T-cell (primary cell): ENCODE measurements around the gene ATP10D. TPM values are rescaled to one million over a fixed set of nuclear protein-coding genes. Genes with fewer than 3 reads are reported as not detected.
"Not testable (repeated sequence)": the region's sequence is repeated elsewhere in the genome, so short reads cannot be mapped to it uniquely, and the experiment has no call there.

Experiments
- ATAC-seq, 4 experiments: fragments of 200-7000 bp in 3 of 4; fragments of 150-1000 bp in 1 of 4; cut with Tn5 transposase; replicated peaks in 1 of 4; 1 replicate in 3 of 4; 2 replicates in 1 of 4; pipeline ENCODE4 v1.10.0; 2021; ENCODE audit warnings: moderate library complexity in 3 of 4, mild to moderate bottlenecking in 2 of 4, moderate number of reproducible peaks in 1 of 4
- CTCF ChIA-PET, 2 donors: fragments of 300-600 bp; sonication (Branson Sonifier 250); formaldehyde crosslinking; loops; one replicate each; lab custom pipeline; 2022; ENCODE audit warnings: antibody characterized with exemption in 2 of 2; lab: Charles Lee
- POLR2A ChIA-PET, 2 donors: fragments of 300-600 bp; sonication (Branson Sonifier 250); formaldehyde crosslinking; loops; one replicate each; lab custom pipeline; 2022; ENCODE audit warnings: antibody characterized with exemption in 2 of 2; lab: Charles Lee
- DNase-seq, 35 experiments: peaks; one replicate each; pipeline versions ENCODE4 v3.0.0 to v3.0.0-alpha.2; 2013 to 2023
- H3K27ac ChIP-seq: one replicate; pipeline ENCODE4 v1.5.1; 2013; ENCODE audit warnings: low read length
- H3K27me3 ChIP-seq, 2 experiments: replicated peaks in 1 of 2; 1 replicate in 1 of 2; 2 replicates in 1 of 2; pipeline versions ENCODE4 v1.6.1 to v1.7.0; 2013; ENCODE audit warnings: low read length in 1 of 2, mixed read lengths in 1 of 2; ENCODE audit not compliant: control insufficient read depth in 2 of 2, insufficient read depth in 2 of 2; ENCODE audit errors: extremely low read depth in 1 of 2
- H3K36me3 ChIP-seq, 2 donors: 1 replicate in 1 of 2; 2 replicates in 1 of 2; pipeline versions ENCODE4 v1.6.1 to v1.7.0; 2013; ENCODE audit warnings: low read length in 1 of 2; ENCODE audit not compliant: control insufficient read depth in 2 of 2, insufficient read depth in 1 of 2; ENCODE audit errors: extremely low read depth in 1 of 2
- H3K4me1 ChIP-seq, 2 experiments: 1 replicate in 1 of 2; 2 replicates in 1 of 2; pipeline versions ENCODE4 v1.6.1 to v1.7.0; 2013; ENCODE audit warnings: low read length in 2 of 2, mixed read lengths in 1 of 2; ENCODE audit not compliant: insufficient read depth in 2 of 2, control insufficient read depth in 1 of 2; ENCODE audit errors: extremely low read depth in 1 of 2
- H3K4me3 ChIP-seq, 2 donors: 1 replicate in 1 of 2; 2 replicates in 1 of 2; pipeline versions ENCODE4 v1.5.1 to v1.7.0; 2013; ENCODE audit warnings: mild to moderate bottlenecking in 2 of 2, low read length in 1 of 2, moderate library complexity in 1 of 2; ENCODE audit not compliant: control insufficient read depth in 1 of 2; ENCODE audit errors: extremely low read depth in 1 of 2
- H3K9me3 ChIP-seq: 2 replicates; pipeline ENCODE4 v1.7.0; 2013
- H3K27ac Mint-ChIP-seq, 2 donors: one replicate each; pipeline ENCODE4 v1.8.0; 2020 to 2021; ENCODE audit warnings: mild to moderate bottlenecking in 2 of 2, mixed read lengths in 2 of 2
- H3K27me3 Mint-ChIP-seq, 2 donors: one replicate each; pipeline ENCODE4 v1.8.0; 2021 to 2022; ENCODE audit warnings: mixed read lengths in 2 of 2
- H3K36me3 Mint-ChIP-seq: one replicate; pipeline ENCODE4 v1.8.0; 2021; ENCODE audit warnings: mixed read lengths
- H3K4me1 Mint-ChIP-seq, 3 donors: one replicate each; pipeline ENCODE4 v1.8.0; 2020 to 2022; ENCODE audit warnings: mixed read lengths in 3 of 3, mild to moderate bottlenecking in 1 of 3
- H3K4me3 Mint-ChIP-seq, 3 donors: one replicate each; pipeline ENCODE4 v1.8.0; 2020 to 2022; ENCODE audit warnings: mild to moderate bottlenecking in 3 of 3, mixed read lengths in 3 of 3, moderate library complexity in 3 of 3
- H3K9me3 Mint-ChIP-seq, 3 donors: one replicate each; pipeline ENCODE4 v1.8.0; 2020 to 2022; ENCODE audit warnings: mixed read lengths in 3 of 3
- WGBS: methylation state at CpG from one replicate; pipeline ENCODE4 v1.1.5; 2013; ENCODE audit warnings: missing lambda C conversion rate; ENCODE audit not compliant: insufficient coverage; 5-methylcytosine and 5-hydroxymethylcytosine counted together
- total RNA-seq, 35 experiments: library from RNA in 6 of 35; stranded (reverse) in 6 of 35; fragments of 120-200 nt in 1 of 35; gene quantifications; one replicate each; pipeline versions ENCODE4 v1.2.1 to v1.2.4 and lab custom pipeline; 2013 to 2026

Gene ATP10D
- total RNA-seq, 5 donors from 2014 or later (not counting 1 experiment from before 2014, with no cell fraction given) = 2.3 to 8.0 (median 5.0) TPM

- H3K4me1 Mint-ChIP-seq = peaks cover 28 to 32% (median 30%) of the 10 kb centered on the region in 3 donors
- Histone ChIP-seq H3K27ac (no peak overlapping the region), H3K4me3 (no peak overlapping the region), H3K9me3 (no peaks in the 10 kb centered on the region), H3K4me1 (peaks cover 8 to 9% of the 10 kb centered on the region in 2 experiments), H3K27me3 (no peaks in the 10 kb centered on the region), H3K36me3 (no peaks in the 10 kb centered on the region)
- ATAC-seq (no peak), DNase-seq (no peak)
- POLR2A ChIA-PET = interaction anchor here in 1 of 2 donors (0.6 to 1.0 kb wide), 2 partner anchors 21 to 48 kb away, joined by 4 to 6 read pairs; partner anchors contain the start of gene COMMD8
- peak overlapping the region; percentile 6 to 93 for H3K27ac Mint-ChIP-seq
- CTCF ChIA-PET = interaction anchor here in 1 of 2 donors (0.7 to 1.9 kb wide), 6 partner anchors 10 to 78 kb away, joined by 3 to 16 read pairs (median 6); partner anchors contain the start of gene COMMD8
- peak overlapping the region; percentile 90 to 97 (median 95) for H3K4me3 Mint-ChIP-seq
- no CpG with 5 or more reads among the region's 3 CpGs for WGBS
- peaks cover 0 to 2% (median 0%) of the 10 kb centered on the region in 3 donors for H3K9me3 Mint-ChIP-seq
- H3K36me3 Mint-ChIP-seq = no peaks in the 10 kb centered on the region
- H3K27me3 Mint-ChIP-seq = peaks cover 0 to under 1% of the 10 kb centered on the region in 2 donors
Observed at GRCh38 chr4:47484168-47484567, 907 bp upstream of the ATP10D start.

DNA sequence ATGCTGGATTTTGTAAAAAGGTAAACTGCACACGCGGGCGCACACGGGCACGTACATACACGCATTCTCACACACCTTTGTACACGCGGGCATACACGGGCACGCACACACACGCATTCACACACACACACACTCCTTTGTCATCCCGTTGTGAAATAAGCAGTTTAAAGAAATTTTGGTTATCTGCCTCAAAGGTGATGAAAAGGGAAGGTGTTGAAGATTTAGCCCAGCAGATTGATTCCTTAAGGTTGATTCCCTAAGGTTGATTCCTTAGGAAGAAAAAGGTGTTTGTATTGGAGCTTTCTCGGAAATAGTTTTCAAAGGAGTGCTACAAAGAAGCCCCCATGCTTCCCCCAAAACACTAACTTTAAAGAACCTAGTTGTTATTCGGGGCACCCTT, 693 bp downstream of the ATP10D start:
- H3K27me3 ChIP-seq = no peaks in the 10 kb centered on the region
- ChIA-PET POLR2A (interaction anchor here in 1 of 2 donors (1.0 to 1.1 kb wide), 2 partner anchors 15 to 76 kb away, joined by 4 to 6 read pairs; no protein-coding TSS in a partner anchor), CTCF (interaction anchor here in 1 of 2 donors (1.0 to 1.4 kb wide), 2 partner anchors 22 to 41 kb away, joined by 3 to 16 read pairs; partner anchors contain the start of gene COMMD8)
- H3K4me1 ChIP-seq = peaks cover 8 to 9% of the 10 kb centered on the region in 2 experiments
- peak overlapping the region; percentile 79 to 93 for H3K27ac Mint-ChIP-seq
- no peaks in the 10 kb centered on the region for H3K9me3 ChIP-seq
- peak overlapping the region; percentile 83 to 97 for H3K4me3 ChIP-seq
- H3K4me1 Mint-ChIP-seq = peaks cover 32 to 34% (median 33%) of the 10 kb centered on the region in 3 donors
- H3K36me3 Mint-ChIP-seq = no peaks in the 10 kb centered on the region
- no peaks in the 10 kb centered on the region for H3K27me3 Mint-ChIP-seq
- peaks cover 0 to 2% (median 0%) of the 10 kb centered on the region in 3 donors for H3K9me3 Mint-ChIP-seq
- peak overlapping the region; percentile 71 for H3K27ac ChIP-seq
- DNase-seq (no peak), ATAC-seq (no peak)
- H3K36me3 ChIP-seq = no peaks in the 10 kb centered on the region
- WGBS = no CpG with 5 or more reads among the region's 14 CpGs
- peak overlapping the region; percentile 90 to 97 (median 95) for H3K4me3 Mint-ChIP-seq

GRCh38 chr4:47486231-47486673, 1.2 kb downstream of the ATP10D start:
- WGBS = 100% methylated on average over 1 of the region's 5 CpGs
- H3K36me3 ChIP-seq = no peaks in the 10 kb centered on the region
- H3K27me3 Mint-ChIP-seq = no peaks in the 10 kb centered on the region
- ATAC-seq (no peak), DNase-seq (no peak)
- H3K27ac Mint-ChIP-seq = no peak overlapping the region
- no peaks in the 10 kb centered on the region for H3K9me3 ChIP-seq
- ChIA-PET CTCF (interaction anchor here in 1 of 2 donors (0.7 kb wide), 1 partner anchor 101 kb away, joined by 5 read pairs; no protein-coding TSS in a partner anchor), POLR2A (no interaction called here)
- H3K36me3 Mint-ChIP-seq = no peaks in the 10 kb centered on the region
- peaks cover 0 to 2% (median 0%) of the 10 kb centered on the region in 3 donors for H3K9me3 Mint-ChIP-seq
- peak overlapping the region; percentile 83 to 97 for H3K4me3 ChIP-seq
- H3K4me1 ChIP-seq = peaks cover 8 to 9% of the 10 kb centered on the region in 2 experiments
- peaks cover 32 to 34% (median 33%) of the 10 kb centered on the region in 3 donors for H3K4me1 Mint-ChIP-seq
- no peak overlapping the region for H3K27ac ChIP-seq
- H3K27me3 ChIP-seq = no peaks in the 10 kb centered on the region
- peak overlapping the region; percentile 90 to 97 (median 95) for H3K4me3 Mint-ChIP-seq

DNA sequence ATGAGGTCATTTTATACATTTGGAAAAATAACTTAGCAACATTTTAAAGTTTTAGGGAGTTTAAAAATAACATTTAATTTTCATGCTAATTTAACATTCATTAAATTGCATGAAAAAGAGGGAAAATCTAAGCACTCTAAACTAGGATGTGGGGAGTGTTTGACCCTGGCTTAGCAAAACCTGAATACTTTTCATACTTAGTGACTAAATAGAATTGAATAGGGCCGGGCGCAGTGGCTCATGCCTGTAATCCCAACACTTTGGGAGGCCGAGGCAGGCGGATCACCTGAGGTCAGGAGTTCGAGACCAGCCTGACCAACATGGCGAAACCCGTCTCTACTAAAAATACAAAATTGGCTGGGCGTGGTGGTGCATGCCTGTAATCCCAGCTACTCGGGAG, 1.7 kb downstream of the ATP10D start:
- H3K27me3 ChIP-seq, H3K27ac ChIP-seq, H3K9me3 Mint-ChIP-seq, H3K36me3 ChIP-seq, H3K27ac Mint-ChIP-seq, ATAC-seq, DNase-seq, H3K4me1 ChIP-seq, H3K27me3 Mint-ChIP-seq, POLR2A ChIA-PET, H3K9me3 ChIP-seq, H3K4me3 ChIP-seq, H3K36me3 Mint-ChIP-seq: not testable (repeated sequence)
- peak overlapping the region in 2 of 3 donors; percentile 90 to 95 for H3K4me3 Mint-ChIP-seq
- H3K4me1 Mint-ChIP-seq = peaks cover 32 to 34% (median 33%) of the 10 kb centered on the region in 3 donors
- CTCF ChIA-PET = interaction anchor here in 1 of 2 donors (0.7 kb wide), 1 partner anchor 101 kb away, joined by 5 read pairs; no protein-coding TSS in a partner anchor
- WGBS = 97% methylated on average over 5 of the region's 9 CpGs

- WGBS = no CpG with 5 or more reads among the region's 3 CpGs
- Mint-ChIP-seq H3K27ac (no peak overlapping the region), H3K4me3 (no peak overlapping the region), H3K36me3 (no peaks in the 10 kb centered on the region), H3K27me3 (no peaks in the 10 kb centered on the region), H3K4me1 (peaks cover 25 to 31% (median 26%) of the 10 kb centered on the region in 3 donors), H3K9me3 (peaks cover 0 to 2% (median 0%) of the 10 kb centered on the region in 3 donors)
- ATAC-seq = no peak
- CTCF ChIA-PET = interaction anchor here in 1 of 2 donors (0.6 to 1.6 kb wide), 2 partner anchors 75 to 470 kb away, joined by 3 read pairs; no protein-coding TSS in a partner anchor
- no peak for DNase-seq
- Histone ChIP-seq H3K27ac (no peak overlapping the region), H3K36me3 (no peaks in the 10 kb centered on the region), H3K4me3 (no peak overlapping the region), H3K27me3 (no peaks in the 10 kb centered on the region), H3K9me3 (no peaks in the 10 kb centered on the region), H3K4me1 (peaks cover 8 to 9% of the 10 kb centered on the region in 2 experiments)
- POLR2A ChIA-PET = no interaction called here
Observed at GRCh38 chr4:47488706-47489105, 3.6 kb downstream of the ATP10D start.

DNA sequence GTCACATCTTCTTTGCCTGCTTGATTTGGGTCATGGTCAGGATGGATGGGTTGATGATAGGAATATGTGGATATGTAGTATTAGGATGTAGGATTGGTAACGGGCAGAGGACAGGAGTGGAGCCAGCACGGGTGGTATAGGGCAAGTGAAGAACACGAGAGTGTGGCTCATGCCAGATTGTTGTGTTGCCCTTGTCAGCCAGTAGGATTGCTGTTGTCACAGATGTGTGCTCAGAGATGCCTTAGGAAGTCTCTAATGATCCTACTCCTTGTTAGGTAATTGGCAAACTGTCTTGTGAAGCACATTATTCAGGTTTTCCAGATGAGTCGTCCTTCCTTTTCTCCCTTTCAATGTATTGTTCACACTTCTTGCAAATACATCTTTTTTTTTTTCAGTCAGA, 5.5 kb downstream of the ATP10D start:
- no peaks in the 10 kb centered on the region for H3K9me3 ChIP-seq
- DNase-seq = peak in 3 of 35 experiments; percentile 1 to 45 (median 5)
- H3K27ac ChIP-seq = no peak overlapping the region
- Mint-ChIP-seq H3K9me3 (peaks cover 0 to 2% (median 0%) of the 10 kb centered on the region in 3 donors), H3K4me3 (no peak overlapping the region), H3K27ac (no peak overlapping the region), H3K36me3 (no peaks in the 10 kb centered on the region), H3K27me3 (no peaks in the 10 kb centered on the region), H3K4me1 (peaks cover 7 to 18% (median 13%) of the 10 kb centered on the region in 3 donors)
- ATAC-seq = peak in 2 of 4 experiments; percentile 68 to 73
- WGBS = 80% methylated on average over 3 of the region's 4 CpGs
- peaks cover 4 to 5% of the 10 kb centered on the region in 2 experiments for H3K4me1 ChIP-seq
- ChIA-PET POLR2A (no interaction called here), CTCF (interaction anchor here in 1 of 2 donors (1.2 kb wide), 1 partner anchor 19 kb away, joined by 4 read pairs; no protein-coding TSS in a partner anchor)
- no peak overlapping the region for H3K4me3 ChIP-seq
- H3K27me3 ChIP-seq = no peaks in the 10 kb centered on the region
- no peaks in the 10 kb centered on the region for H3K36me3 ChIP-seq
